Measurements from ENCODE around the gene ACOT8. TPM values are rescaled to one million over a fixed set of nuclear protein-coding genes. Genes with fewer than 3 reads are reported as not detected.

Gene ACOT8
- total RNA-seq, 4 donors from 2014 or later, result 17.2 to 31.5 (median 23.5) TPM

DNA sequence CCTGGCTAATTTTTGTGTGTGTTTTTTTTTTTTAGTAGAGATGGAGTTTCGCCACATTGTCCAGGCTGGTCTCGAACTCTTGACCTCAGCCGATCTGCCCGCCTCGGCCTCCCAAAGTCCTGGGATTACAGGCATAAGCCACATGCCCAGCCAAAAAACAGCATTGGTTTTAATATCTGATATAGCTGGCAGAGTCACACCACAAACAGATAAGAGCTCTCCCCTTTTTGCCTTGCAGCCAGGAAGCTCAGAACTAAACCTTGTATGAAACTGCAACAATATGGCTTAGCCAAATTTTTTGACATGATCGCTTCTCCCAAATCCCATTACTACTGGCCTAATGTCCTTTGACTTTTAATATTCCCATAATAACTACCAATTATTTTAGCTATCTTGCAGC is 4.9 kb downstream of the ACOT8 start:
- Histone ChIP-seq H3K36me3 (no peaks in the 10 kb centered on the region), H3K9me3 (no peaks in the 10 kb centered on the region), H3K4me1 (peaks cover 8 to 10% of the 10 kb centered on the region in 2 donors), H3K4me3 (no peak overlapping the region), H3K27ac (no peak overlapping the region), H3K27me3 (no peaks in the 10 kb centered on the region)
- TF ChIP-seq, protein P1, sequence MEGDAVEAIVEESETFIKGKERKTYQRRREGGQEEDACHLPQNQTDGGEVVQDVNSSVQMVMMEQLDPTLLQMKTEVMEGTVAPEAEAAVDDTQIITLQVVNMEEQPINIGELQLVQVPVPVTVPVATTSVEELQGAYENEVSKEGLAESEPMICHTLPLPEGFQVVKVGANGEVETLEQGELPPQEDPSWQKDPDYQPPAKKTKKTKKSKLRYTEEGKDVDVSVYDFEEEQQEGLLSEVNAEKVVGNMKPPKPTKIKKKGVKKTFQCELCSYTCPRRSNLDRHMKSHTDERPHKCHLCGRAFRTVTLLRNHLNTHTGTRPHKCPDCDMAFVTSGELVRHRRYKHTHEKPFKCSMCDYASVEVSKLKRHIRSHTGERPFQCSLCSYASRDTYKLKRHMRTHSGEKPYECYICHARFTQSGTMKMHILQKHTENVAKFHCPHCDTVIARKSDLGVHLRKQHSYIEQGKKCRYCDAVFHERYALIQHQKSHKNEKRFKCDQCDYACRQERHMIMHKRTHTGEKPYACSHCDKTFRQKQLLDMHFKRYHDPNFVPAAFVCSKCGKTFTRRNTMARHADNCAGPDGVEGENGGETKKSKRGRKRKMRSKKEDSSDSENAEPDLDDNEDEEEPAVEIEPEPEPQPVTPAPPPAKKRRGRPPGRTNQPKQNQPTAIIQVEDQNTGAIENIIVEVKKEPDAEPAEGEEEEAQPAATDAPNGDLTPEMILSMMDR (IDR thresholded peaks at IDR 0.05), result no peak
- intact Hi-C loops (cut with DNase I; ENCODE audit: low total_unique reads), result no loop called here
- no peak for DNase-seq

DNA sequence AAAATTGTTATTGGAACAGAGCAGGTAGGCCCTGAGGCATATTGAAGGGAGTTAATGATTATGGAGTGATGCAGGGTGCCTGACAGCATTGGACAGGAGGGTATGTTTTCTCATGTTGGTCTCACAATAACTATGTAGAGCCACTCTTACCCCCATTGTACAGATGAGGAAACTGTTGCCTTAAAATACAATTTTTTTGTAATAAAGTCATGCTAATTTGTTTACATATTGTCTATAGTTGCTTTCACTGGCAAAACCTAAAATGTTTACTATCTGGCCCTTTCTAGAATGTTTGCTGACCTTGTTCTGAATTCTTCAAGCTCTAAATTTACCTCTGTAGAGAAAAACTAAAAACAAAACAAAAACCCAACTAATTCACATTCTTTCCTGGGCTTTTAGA is 5.7 kb downstream of the ACOT8 start:
- intact Hi-C loops (cut with DNase I; ENCODE audit: low total_unique reads), result no loop called here
- H3K9me3 ChIP-seq, result no peaks in the 10 kb centered on the region
- no peaks in the 10 kb centered on the region for H3K36me3 ChIP-seq
- H3K4me3 ChIP-seq, result no peak overlapping the region
- peaks cover 7 to 8% of the 10 kb centered on the region in 2 donors for H3K4me1 ChIP-seq
- no peak overlapping the region for H3K27ac ChIP-seq
- H3K27me3 ChIP-seq, result no peaks in the 10 kb centered on the region
- TF ChIP-seq, protein P1 (IDR thresholded peaks at IDR 0.05), result no peak
- TF ChIP-seq POLR2A (IDR thresholded peaks at IDR 0.05), result no peak
- DNase-seq, result no peak

DNA sequence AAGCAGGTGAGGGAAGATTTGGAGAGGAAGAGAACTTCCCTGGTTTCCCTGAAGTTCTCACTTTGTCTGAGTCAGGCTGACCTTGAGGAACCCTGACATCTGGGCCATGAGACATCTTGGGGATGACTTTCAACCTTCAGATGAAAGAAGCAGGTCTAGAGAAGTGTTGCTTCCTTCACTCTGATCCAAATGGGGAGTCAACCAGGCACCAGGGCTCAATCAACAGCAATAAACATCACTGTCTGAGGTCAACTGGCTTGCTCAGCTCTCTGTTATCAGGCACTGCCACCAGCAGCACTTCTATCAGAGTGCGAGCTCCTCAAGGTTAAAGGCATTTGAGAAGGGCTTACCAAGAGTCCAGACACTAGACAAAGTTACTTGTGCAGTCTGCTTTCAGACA is 6.3 kb downstream of the ACOT8 start:
- no peaks in the 10 kb centered on the region for H3K36me3 ChIP-seq
- TF ChIP-seq POLR2A (IDR thresholded peaks at IDR 0.05), result no peak
- TF ChIP-seq, protein P1 (IDR thresholded peaks at IDR 0.05), result no peak
- intact Hi-C loops (cut with DNase I; ENCODE audit: low total_unique reads), result no loop called here

DNA sequence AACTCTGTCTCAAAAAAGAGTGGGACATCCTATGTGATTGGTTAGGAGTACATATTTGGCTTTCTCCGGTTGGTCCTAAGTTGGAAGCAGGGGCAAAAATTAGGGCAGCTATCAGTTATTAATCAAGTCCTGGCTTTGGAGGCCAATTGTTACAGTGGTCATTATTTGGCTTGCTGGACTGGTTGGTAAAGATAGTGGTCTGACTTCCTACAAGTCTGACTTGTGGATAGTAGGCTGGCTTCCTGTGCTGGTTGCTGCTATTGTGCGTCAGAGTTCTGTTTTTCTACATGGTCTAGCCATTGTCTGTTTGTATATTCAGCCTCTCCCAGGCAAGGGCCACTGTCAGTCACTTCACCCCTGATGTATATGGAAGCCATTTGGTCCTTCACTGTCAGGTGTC is 7.0 kb downstream of the ACOT8 start:
- H3K9me3 ChIP-seq, result no peaks in the 10 kb centered on the region
- no peak for DNase-seq
- peaks cover 0 to 7% of the 10 kb centered on the region in 2 donors for H3K4me1 ChIP-seq
- no peak overlapping the region for H3K27ac ChIP-seq
- no peaks in the 10 kb centered on the region for H3K36me3 ChIP-seq
- H3K27me3 ChIP-seq, result no peaks in the 10 kb centered on the region
- no peak overlapping the region for H3K4me3 ChIP-seq
- intact Hi-C loops (cut with DNase I; ENCODE audit: low total_unique reads), result no loop called here
- TF ChIP-seq POLR2A (IDR thresholded peaks at IDR 0.05), result no peak
- TF ChIP-seq, protein P1 (IDR thresholded peaks at IDR 0.05), result no peak

More for the DNA sequence above, 6.3 kb downstream of the ACOT8 start:
- Histone ChIP-seq H3K9me3 (no peaks in the 10 kb centered on the region), H3K4me1 (peaks cover 2 to 8% of the 10 kb centered on the region in 2 donors), H3K4me3 (no peak overlapping the region), H3K27me3 (no peaks in the 10 kb centered on the region), H3K27ac (no peak overlapping the region)
- DNase-seq, result no peak

DNA sequence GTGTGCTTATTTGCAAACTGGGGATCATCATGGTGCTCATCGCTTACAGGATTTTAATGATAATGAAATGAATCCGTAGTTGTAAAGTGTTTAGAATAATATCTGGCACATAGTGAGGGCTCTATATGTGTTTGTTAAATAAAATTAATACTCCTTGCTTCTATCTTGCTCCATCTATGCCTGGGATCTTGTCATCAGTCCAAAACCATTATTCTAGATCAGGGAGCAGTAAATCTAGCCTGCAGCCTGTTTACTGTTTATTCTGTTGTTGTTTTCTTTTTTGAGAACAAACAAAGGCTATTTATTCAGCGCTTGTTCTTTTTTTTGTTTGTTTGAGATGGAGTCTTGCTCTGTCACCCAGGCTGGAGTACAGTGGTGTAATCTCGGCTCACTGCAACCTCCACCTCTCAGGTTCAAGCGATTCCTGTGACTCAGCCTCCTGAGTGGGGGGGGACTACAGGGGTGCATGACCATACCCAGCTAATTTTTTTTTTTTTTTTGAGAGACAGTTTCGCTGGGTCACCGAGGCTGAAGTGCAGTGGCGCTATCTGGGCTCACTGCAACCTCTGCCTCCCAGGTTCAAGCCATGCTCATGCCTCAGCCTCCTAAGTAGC is 8.1 kb downstream of the ACOT8 start:
- Histone ChIP-seq H3K36me3 (no peaks in the 10 kb centered on the region), H3K9me3 (no peaks in the 10 kb centered on the region), H3K4me3 (no peak overlapping the region), H3K27me3 (no peaks in the 10 kb centered on the region), H3K27ac (no peak overlapping the region), H3K4me1 (no peaks in the 10 kb centered on the region)
- no peak for TF ChIP-seq POLR2A (IDR thresholded peaks at IDR 0.05)
- TF ChIP-seq, protein P1 (IDR thresholded peaks at IDR 0.05), result no peak
- no peak for DNase-seq
- intact Hi-C loops (cut with DNase I; ENCODE audit: low total_unique reads), result no loop called here
